IMR-90 (cell line): ENCODE measurements around the gene YRDC. TPM values are rescaled to one million over a fixed set of nuclear protein-coding genes. Genes with fewer than 3 reads are reported as not detected.

Experiments used
- ATAC-seq: fragments of 200-7000 bp; cut with Tn5 transposase; 2 replicates; pipeline ENCODE4 v1.9.1; 2020; ENCODE audit warnings: low read depth, mild to moderate bottlenecking, moderate library complexity
- BruUV-seq: library from RNA; stranded (reverse); fragments of 400-500 nt; replicated peaks from 2 replicates; lab custom pipeline; 2021; lab: Mats Ljungman, UMichigan
- CTCF ChIA-PET: fragments of 300-600 bp; formaldehyde crosslinking; extraction: SDS; loops from one replicate; lab custom pipeline; 2021; ENCODE audit warnings: antibody characterized with exemption; lab: Yijun Ruan, JAX
- POLR2A ChIA-PET: fragments of 300-600 bp; sonication (Branson Sonifier 250); formaldehyde crosslinking; loops from one replicate; lab custom pipeline; 2022; ENCODE audit warnings: antibody characterized with exemption; ENCODE audit not compliant: unreplicated experiment; lab: Charles Lee
- DNase-seq: peaks from one replicate; pipeline ENCODE4 v3.0.0; 2013
- H2AFZ ChIP-seq: replicated peaks from 2 replicates; pipeline ENCODE3; 2013; ENCODE audit warnings: low read length, mild to moderate bottlenecking; ENCODE audit not compliant: poor library complexity
- H2AK5ac ChIP-seq: 2 replicates; pipeline ENCODE4 v1.6.1; 2013; ENCODE audit warnings: low read depth, low read length, inconsistent platforms
- H2AK9ac ChIP-seq: replicated peaks from 2 replicates; pipeline ENCODE3; 2013; ENCODE audit warnings: mild to moderate bottlenecking, low read depth, low read length, moderate library complexity; ENCODE audit not compliant: poor library complexity
- H2BK120ac ChIP-seq: 2 replicates; pipeline ENCODE4 v1.6.1; 2013; ENCODE audit warnings: low read depth, low read length, inconsistent platforms
- H2BK15ac ChIP-seq: 3 replicates; pipeline ENCODE4 v1.6.1; 2013; ENCODE audit warnings: low read depth, low read length, inconsistent platforms
- H2BK20ac ChIP-seq: 2 replicates; pipeline ENCODE4 v1.6.1; 2013; ENCODE audit warnings: low read depth, mild to moderate bottlenecking, inconsistent platforms, low read length, moderate library complexity
- H2BK5ac ChIP-seq: 2 replicates; pipeline ENCODE4 v1.6.1; 2013; ENCODE audit warnings: mild to moderate bottlenecking, low read depth, low read length, inconsistent platforms; ENCODE audit not compliant: poor library complexity, severe bottlenecking
- H3K14ac ChIP-seq: replicated peaks from 2 replicates; pipeline ENCODE4 v1.6.1; 2013; ENCODE audit warnings: low read depth, low read length, inconsistent platforms
- H3K18ac ChIP-seq: 2 replicates; pipeline ENCODE4 v1.6.1; 2013; ENCODE audit warnings: low read depth, low read length, control low read depth
- H3K23ac ChIP-seq: 2 replicates; pipeline ENCODE4 v1.6.1; 2013; ENCODE audit warnings: low read depth, low read length, inconsistent platforms
- H3K27ac ChIP-seq: 2 replicates; pipeline ENCODE4 v1.5.1; 2013; ENCODE audit warnings: mild to moderate bottlenecking, control low read depth, low read length; ENCODE audit not compliant: insufficient read depth
- H3K27me3 ChIP-seq: 2 replicates; pipeline ENCODE4 v1.6.1; 2013; ENCODE audit warnings: low read length; ENCODE audit not compliant: control insufficient read depth, insufficient read depth
- H3K36me3 ChIP-seq: 2 replicates; pipeline ENCODE4 v1.6.1; 2013; ENCODE audit warnings: low read length, mixed read lengths; ENCODE audit not compliant: control insufficient read depth, insufficient read depth
- H3K4ac ChIP-seq: 2 replicates; pipeline ENCODE4 v1.6.1; 2013; ENCODE audit warnings: low read depth, low read length, inconsistent platforms
- H3K4me1 ChIP-seq: 2 replicates; pipeline ENCODE4 v1.6.1; 2013; ENCODE audit warnings: low read length, mixed read lengths; ENCODE audit not compliant: control insufficient read depth, insufficient read depth
- H3K4me2 ChIP-seq: 2 replicates; pipeline ENCODE4 v1.6.1; 2013; ENCODE audit warnings: low read depth, mild to moderate bottlenecking, control low read depth, low read length, moderate library complexity
- H3K4me3 ChIP-seq: 2 replicates; pipeline ENCODE4 v1.5.1; 2013; ENCODE audit warnings: low read depth, mild to moderate bottlenecking, control low read depth, low read length, moderate library complexity; ENCODE audit not compliant: insufficient read depth
- H3K56ac ChIP-seq: 2 replicates; pipeline ENCODE4 v1.6.1; 2013; ENCODE audit warnings: low read length, inconsistent platforms; ENCODE audit not compliant: insufficient read depth; ENCODE audit errors: extremely low read depth
- H3K79me1 ChIP-seq, 2 experiments: 2 replicates each; pipeline ENCODE4 v1.6.1; 2013; ENCODE audit warnings: low read length in 2 of 2, inconsistent platforms in 1 of 2, low read depth in 1 of 2
- H3K9ac ChIP-seq: 2 replicates; pipeline ENCODE4 v1.6.1; 2013; ENCODE audit warnings: low read depth, low read length, control low read depth
- H3K9me1 ChIP-seq: 2 replicates; pipeline ENCODE4 v1.6.1; 2013; ENCODE audit warnings: low read length, inconsistent platforms; ENCODE audit not compliant: insufficient read depth
- H3K9me3 ChIP-seq: 2 replicates; pipeline ENCODE4 v1.6.1; 2013; ENCODE audit warnings: low read length; ENCODE audit not compliant: control insufficient read depth, insufficient read depth
- H4K20me1 ChIP-seq: 2 replicates; pipeline ENCODE4 v1.6.1; 2013; ENCODE audit warnings: low read length, inconsistent platforms; ENCODE audit not compliant: insufficient read depth
- H4K5ac ChIP-seq: 2 replicates; pipeline ENCODE4 v1.6.1; 2013; ENCODE audit warnings: mild to moderate bottlenecking, low read depth, low read length, control low read depth
- H4K8ac ChIP-seq, 2 experiments: 2 replicates each; pipeline ENCODE4 v1.6.1; 2013; ENCODE audit warnings: low read depth in 2 of 2, low read length in 2 of 2, control low read depth in 1 of 2, inconsistent platforms in 1 of 2
- H4K91ac ChIP-seq: 2 replicates; pipeline ENCODE4 v1.6.1; 2013; ENCODE audit warnings: low read depth, low read length, inconsistent platforms; ENCODE audit not compliant: insufficient read depth
- POLR2A ChIP-seq: IDR thresholded peaks from 2 replicates; pipeline ENCODE4 v1.6.1; 2012; ENCODE audit warnings: mild to moderate bottlenecking, low read depth, low read length
- RCOR1 ChIP-seq: IDR thresholded peaks from 2 replicates; pipeline ENCODE4 v1.6.1; 2012; ENCODE audit warnings: mild to moderate bottlenecking, low read length, improper control_type of control experiment; ENCODE audit not compliant: insufficient replicate concordance
- WGBS, 2 experiments: methylation state at CpG; one replicate each; pipeline versions ENCODE4 v1.1.5 to v1.1.7; 2013; ENCODE audit warnings: missing lambda C conversion rate in 2 of 2; ENCODE audit not compliant: insufficient read length in 1 of 2; ENCODE audit errors: extremely low coverage in 2 of 2; 5-methylcytosine and 5-hydroxymethylcytosine counted together
- dilution Hi-C: fragments of 300-500 bp; cut with HindIII; formaldehyde crosslinking; loops from one replicate; pipeline ENCODE4 v1.14.3; 2018; ENCODE audit warnings: low sequenced_read_pairs; ENCODE audit not compliant: unreplicated experiment
- in situ Hi-C: fragments of 300-500 bp; cut with MboI; formaldehyde crosslinking; loops from 3 replicates; pipeline ENCODE4 v1.14.3; 2019; ENCODE audit warnings: low sequenced_read_pairs, inconsistent platforms, mixed read lengths
- intact Hi-C: fragments of 100-400 bp; cut with micrococcal nuclease; formaldehyde crosslinking; loops from 2 replicates; pipeline ENCODE4 v1.10.0; 2022
- polyA plus RNA-seq, 3 experiments: library from polyadenylated mRNA; depleted of rRNA; stranded (reverse); fragments of >200 nt; gene quantifications; 2 replicates each; pipeline ENCODE4 v1.2.3, GENCODE V29; 2012; ENCODE audit warnings: low replicate concordance in 1 of 3
- total RNA-seq: library from RNA; depleted of rRNA; stranded (reverse); fragments of >200 nt; gene quantifications from 2 replicates; pipeline ENCODE4 v1.2.3, GENCODE V29; 2012

Gene YRDC
- total and polyA plus RNA-seq, 2 of the 4 experiments (the other 2 are of a cell fraction), result 21.0 to 21.7 TPM

GRCh38 chr1:37778654-37779053 is 29.4 kb downstream of the YRDC start:
- in situ Hi-C loops (no loop called here), dilution Hi-C loops (no loop called here), intact Hi-C loops (no loop called here)
- H3K14ac ChIP-seq, result no peak overlapping the region
- H3K23ac ChIP-seq, result no peak overlapping the region
- no peaks in the 10 kb centered on the region for H4K20me1 ChIP-seq
- CTCF ChIA-PET, result no interaction called here
- 40% methylated on average over 1 of the region's 3 CpGs; no CpG with 5 or more reads in 1 of the 2 experiments for WGBS, 2 experiments
- H3K4me2 ChIP-seq, result no peak overlapping the region
- H2BK20ac ChIP-seq, result no peak overlapping the region
- no peaks in the 10 kb centered on the region for H3K79me1 ChIP-seq
- no peak overlapping the region for H3K18ac ChIP-seq
- no peak overlapping the region for H2BK5ac ChIP-seq
- no peak overlapping the region for H2BK15ac ChIP-seq
- POLR2A ChIA-PET, result no interaction called here
- H2BK120ac ChIP-seq, result no peak overlapping the region
- no peak overlapping the region for H3K9ac ChIP-seq
- H4K5ac ChIP-seq, result no peak overlapping the region
- H4K91ac ChIP-seq, result no peak overlapping the region
- H3K27ac ChIP-seq, result no peak overlapping the region
- H3K4ac ChIP-seq, result no peak overlapping the region
- BruUV-seq, result no TSS peak
- H2AK5ac ChIP-seq, result no peak overlapping the region
- no peak overlapping the region for H4K8ac ChIP-seq
- peaks cover 5% of the 10 kb centered on the region; the same call in 1 of the 2 replicates for H3K27me3 ChIP-seq
- DNase-seq (no peak), ATAC-seq (no peak)
- TF ChIP-seq RCOR1 (no peak), POLR2A (no peak)
- H3K4me1 ChIP-seq, result no peaks in the 10 kb centered on the region
- H3K4me3 ChIP-seq, result no peak overlapping the region
- no peak overlapping the region for H2AFZ ChIP-seq
- H3K36me3 ChIP-seq, result no peaks in the 10 kb centered on the region
- no peak overlapping the region for H2AK9ac ChIP-seq
- no peaks in the 10 kb centered on the region for H3K9me1 ChIP-seq
- H3K56ac ChIP-seq, result no peak overlapping the region
- H3K9me3 ChIP-seq, result no peaks in the 10 kb centered on the region
